GM21723 (cell line): Measurements from ENCODE around the gene LZTS3.
A peak's percentile ranks its signal among the peaks of the same experiment; 100 is the strongest.
"Not testable (repeated sequence)": the region's sequence is repeated elsewhere in the genome, so short reads cannot be mapped to it uniquely, and the experiment has no call there.

Experiments
- ATAC-seq: cut with Tn5 transposase; IDR thresholded peaks from one replicate; pipeline ENCODE4 v1.9.1; 2021; ENCODE audit warnings: mild to moderate bottlenecking, moderate library complexity; ENCODE audit not compliant: unreplicated experiment

LZTS3 gene

GRCh38 chr20:3193806-3194616 is 20.7 kb upstream of the LZTS3 start:
- ATAC-seq: no peak

GRCh38 chr20:3192226-3193015 is 19.1 kb upstream of the LZTS3 start:
- ATAC-seq: no peak

GRCh38 chr20:3190681-3191111 is 17.3 kb upstream of the LZTS3 start:
- no peak for ATAC-seq

GRCh38 chr20:3189561-3190131 is 16.3 kb upstream of the LZTS3 start:
- no peak for ATAC-seq

- ATAC-seq: no peak
Measured at GRCh38 chr20:3188823-3189413, 15.6 kb upstream of the LZTS3 start.

DNA sequence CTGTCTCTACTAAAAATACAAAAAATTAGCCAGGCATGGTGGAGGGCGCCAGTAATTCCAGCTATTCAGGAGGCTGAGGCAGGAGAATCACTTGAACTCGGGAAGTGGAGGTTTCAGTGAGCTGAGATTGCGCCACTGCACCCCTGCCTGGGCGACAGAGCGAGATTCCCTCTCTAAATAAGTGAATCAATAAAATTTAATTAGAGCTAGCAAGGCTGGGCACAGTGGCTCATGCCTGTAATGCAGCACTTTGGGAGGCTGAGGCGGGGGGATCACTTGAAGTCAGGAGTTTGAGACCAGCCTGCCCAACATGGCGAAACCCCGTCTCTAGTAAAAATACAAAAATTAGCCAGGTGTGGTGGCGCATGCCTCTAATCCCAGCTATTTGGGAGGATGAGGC is 14.5 kb upstream of the LZTS3 start:
- ATAC-seq: not testable (repeated sequence)

DNA sequence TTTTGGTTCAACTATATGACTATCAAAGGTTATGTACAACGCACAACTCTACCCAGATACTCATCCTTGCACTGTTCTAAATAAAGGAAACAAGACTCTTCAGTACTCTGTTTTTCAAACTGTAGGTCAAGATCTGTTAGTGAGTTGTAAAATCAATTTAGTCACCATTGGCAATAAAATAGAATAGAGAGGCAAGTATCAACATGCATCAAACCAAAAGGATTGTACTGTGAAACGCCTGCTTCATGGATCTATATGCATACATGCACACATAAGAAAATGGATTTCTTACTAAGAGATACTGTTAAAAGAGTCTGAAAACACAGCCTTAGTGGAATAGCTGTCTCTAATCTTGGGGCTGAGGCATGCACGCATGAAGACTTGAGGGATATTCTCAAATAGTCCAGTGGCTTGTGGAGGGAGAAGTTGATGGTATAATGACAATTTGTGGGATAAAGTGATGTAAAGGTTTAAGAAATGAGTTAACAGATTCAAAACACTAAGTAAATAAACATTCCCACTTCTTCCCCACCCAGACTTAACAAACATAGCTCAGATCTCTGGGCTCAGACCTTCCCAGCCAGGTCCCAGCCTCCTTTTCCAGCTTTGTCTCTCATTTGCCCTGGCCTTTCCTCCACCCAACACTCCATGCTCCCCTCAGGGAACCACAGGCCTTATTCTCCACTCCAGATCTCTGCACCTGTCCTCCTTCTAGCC is 10.7 kb upstream of the LZTS3 start:
- no peak for ATAC-seq

DNA sequence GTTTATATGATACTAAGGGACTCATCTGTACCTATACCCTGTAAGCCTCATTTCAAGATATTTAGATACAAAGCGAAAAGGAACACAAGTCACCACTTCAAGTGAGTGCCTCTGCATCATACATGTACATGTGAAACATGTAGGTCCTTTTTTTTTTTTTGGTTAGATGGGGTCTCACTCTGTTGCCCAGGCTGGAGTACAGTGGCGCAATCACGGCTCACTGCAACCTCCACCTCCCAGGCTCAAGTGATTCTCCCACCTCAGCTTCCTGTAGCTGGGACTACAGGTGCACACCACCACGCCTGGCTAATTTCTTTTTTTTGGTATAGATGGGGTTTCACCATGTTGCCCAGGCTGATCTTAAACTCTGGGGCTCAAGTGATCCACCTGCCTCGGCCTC is 9.1 kb upstream of the LZTS3 start:
- ATAC-seq: not testable (repeated sequence)

DNA sequence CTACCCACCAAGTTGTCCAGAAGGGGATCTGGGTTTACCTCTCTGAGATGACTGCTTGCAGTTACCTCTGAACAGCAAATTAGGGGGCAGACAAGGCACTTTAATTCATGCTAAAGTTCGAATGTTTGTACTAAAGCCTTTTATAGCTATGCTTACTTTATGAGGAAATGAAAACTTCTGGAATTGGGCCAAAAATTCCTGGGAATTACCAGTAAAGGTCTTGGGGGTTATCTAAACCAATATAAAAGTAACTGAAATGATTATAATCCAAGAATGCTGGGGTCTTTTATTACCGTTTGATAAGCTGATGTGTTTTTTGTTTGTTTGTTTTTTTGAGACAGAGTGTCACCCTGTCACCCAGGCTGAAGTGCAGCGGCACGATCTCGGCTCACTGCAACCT is 7.9 kb upstream of the LZTS3 start:
- ATAC-seq: no peak

DNA sequence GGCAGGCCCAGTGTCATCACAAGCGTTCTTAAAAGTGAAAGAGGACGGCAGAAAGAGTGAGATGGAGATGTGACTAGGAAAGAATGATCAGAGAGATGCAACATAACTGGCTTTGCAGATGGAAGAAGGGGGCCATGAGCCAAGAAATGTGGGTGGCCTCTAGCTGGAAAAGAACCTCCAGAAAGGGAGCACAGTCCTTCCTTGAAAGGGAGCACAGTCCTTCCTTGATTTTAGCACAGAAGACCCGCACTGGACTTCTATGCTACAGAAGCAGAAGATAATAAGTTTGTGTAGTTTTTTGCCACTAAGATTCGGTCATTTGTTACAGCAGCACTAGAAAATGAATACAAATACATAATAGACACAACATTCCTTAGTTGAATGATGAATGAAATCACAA is 7.0 kb upstream of the LZTS3 start:
- ATAC-seq: no peak

DNA sequence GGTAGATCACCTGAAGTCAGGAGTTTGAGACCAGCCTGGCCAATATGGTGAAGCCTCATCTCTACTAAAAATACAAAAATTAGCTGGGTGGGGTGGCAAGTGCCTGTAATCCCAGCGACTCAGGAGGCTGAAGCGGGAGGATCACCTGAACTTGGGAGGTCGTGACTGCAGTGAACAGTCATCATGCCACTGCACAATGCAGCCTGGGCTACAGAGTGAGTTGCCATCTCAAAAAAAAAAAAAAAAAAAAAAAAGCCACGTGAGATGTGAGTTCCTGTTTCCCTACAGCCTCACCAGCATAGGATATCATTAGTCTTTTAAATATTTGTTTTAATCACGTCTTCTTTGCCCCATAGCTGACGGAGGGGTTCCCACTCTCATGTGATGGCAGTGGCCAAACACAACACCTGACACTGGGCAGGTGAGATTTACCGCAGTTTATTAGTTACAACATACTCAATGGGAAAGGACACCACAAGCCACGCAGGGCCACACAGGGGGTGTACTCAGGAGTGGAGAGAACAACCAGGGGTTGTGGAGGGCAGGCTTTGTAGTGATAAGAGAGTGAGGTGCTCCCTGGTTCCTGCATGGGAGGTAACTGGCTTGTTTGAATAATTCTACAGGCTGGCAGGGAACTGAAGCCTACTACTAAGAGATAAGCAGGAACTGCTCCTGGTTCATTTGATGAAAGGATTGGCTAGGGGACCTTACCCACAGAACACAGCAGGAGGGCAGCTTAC is 4.6 kb upstream of the LZTS3 start:
- ATAC-seq: no peak

- no peak for ATAC-seq
Measured at GRCh38 chr20:3175270-3175669, 1.9 kb upstream of the LZTS3 start.

DNA sequence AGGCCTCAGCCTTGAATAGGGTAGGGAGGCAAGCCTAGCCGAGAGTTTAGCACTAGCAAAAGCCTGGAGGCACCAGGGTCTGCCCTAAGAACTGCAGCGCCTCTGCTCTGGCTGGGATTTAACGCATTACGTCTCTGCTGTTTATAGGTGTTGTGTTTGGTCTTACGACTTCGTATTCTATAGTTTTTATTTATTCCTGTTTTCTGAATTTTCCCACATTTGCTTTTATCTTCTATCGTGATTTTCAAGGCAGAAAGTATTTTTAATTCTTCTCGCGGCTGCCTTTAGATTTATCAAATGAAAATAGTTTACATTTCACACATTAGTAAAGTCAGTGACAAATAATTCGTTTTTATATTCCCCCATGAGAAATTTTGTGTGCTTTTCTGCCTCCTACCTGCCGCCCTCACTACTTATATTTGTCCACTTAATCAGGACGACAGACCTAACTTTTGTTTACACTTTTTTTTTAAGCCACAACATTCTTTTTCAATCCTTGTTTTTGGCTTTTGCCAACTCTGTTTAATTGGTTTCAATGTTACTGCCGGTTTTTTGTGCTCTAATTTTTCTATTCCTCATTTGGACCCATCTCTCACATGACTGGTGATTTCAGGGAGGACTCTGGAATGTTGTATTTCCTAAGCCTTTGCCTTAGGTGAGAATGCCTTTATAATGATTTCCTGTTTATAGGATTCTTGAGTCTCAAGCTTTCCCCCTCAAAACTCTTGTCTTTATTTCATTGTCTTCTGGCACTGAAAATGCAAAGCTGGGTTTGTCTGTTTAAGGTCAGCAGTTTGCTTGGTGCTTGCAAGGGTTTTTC is 1.3 kb upstream of the LZTS3 start:
- ATAC-seq: no peak

GRCh38 chr20:3173610-3174441 is 477 bp upstream of the LZTS3 start:
- peak; percentile 38 for ATAC-seq

DNA sequence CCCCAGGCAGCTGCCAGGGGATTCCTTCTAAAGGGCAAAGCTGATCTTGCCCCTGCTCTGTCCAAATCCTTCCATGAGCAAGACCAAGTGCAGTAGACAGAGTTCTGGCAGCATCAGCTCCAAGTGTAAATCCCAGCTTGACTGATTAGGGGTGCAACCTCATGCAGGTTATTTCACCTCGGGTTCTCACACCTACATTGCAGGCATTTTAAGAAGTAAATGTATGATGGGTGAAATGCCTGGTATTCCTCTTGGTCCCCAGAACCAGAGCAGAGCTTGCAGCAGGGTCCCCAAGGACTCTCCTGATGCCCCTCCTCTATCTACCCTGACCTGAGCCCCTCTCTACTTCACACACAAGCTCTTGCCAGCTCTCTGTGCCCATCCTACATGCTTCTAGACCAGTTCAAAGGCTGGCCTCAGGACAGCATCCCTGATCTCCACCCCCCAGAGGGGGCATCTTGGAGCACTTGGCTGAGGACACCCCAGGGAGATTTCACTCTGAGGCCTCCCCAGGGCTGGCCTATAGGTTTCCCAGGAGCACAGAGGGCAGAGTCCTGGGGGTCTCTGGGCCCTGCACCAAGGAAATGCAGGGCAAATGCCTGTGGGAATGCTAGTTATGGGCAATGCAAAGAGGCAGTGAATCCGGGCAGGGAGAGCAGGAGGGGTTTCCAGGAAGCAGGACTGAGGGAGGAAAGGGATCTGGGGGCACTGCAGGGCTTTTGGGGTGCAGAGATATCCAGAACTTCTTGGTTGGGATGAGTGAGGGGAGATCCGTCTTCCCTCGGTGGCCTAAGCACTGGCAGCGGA is 1.0 kb downstream of the LZTS3 start:
- no peak for ATAC-seq

DNA sequence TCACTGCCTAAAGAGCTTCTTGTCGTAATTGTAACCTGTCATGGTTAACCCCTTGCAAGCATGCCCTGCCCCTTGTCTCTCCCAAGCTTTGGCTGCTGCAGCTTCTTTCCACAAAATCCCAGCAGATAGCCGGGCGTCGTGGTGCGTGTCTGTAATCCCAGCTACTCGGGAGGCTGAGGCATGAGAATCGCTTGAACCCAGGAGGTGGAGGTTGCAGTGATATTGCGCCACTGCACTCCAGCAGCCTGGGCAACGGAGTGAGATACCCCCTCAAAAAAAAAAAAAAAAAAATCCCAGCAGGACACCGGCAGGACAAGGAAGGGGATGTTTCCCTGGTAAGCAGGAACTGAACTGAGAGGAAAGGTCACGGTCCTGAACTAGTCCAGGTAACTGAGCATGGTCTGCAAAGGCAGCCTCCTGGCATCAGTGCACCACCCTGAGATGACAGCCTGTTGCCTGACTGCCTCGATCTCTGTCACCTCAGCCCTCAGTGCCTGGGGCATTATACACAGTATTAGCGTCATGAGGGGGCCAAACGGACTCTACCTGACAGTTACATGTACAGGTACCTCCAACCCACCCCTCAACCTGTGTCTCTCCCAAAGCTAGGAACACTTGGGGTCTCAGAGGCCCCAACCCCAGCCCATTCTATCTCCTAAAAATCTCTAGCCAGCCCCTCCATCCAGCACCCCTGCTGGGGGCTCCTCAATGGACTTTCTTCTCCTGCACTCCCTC is 1.8 kb downstream of the LZTS3 start:
- ATAC-seq: no peak
